HEK293 (cell line): ENCODE measurements around the gene TRIM50.
"Not testable (repeated sequence)": the region's sequence is repeated elsewhere in the genome, so short reads cannot be mapped to it uniquely, and the experiment has no call there.

Experiments
- BCL11A ChIP-seq: fragments of 450-650 bp; formaldehyde crosslinking; IDR thresholded peaks from 2 replicates; pipeline ENCODE4 v1.5.1; 2016; ENCODE audit warnings: low read depth, missing biosample characterization, missing genetic modification characterization
- CTCF ChIP-seq: fragments of 450-650 bp; formaldehyde crosslinking; IDR thresholded peaks from 2 replicates; pipeline ENCODE4 v1.5.1; 2016; ENCODE audit warnings: missing biosample characterization, missing genetic modification characterization
- KLF16 ChIP-seq: fragments of 450-650 bp; formaldehyde crosslinking; IDR thresholded peaks from 2 replicates; pipeline ENCODE4 v1.5.1; 2017; ENCODE audit warnings: missing biosample characterization, missing genetic modification characterization
- ZNF423 ChIP-seq: fragments of 450-650 bp; formaldehyde crosslinking; IDR thresholded peaks from 2 replicates; pipeline ENCODE4 v1.5.1; 2016; ENCODE audit warnings: missing biosample characterization, missing genetic modification characterization
- ZNF629 ChIP-seq: fragments of 450-650 bp; formaldehyde crosslinking; IDR thresholded peaks from 2 replicates; pipeline ENCODE4 v1.5.1; 2017; ENCODE audit warnings: missing biosample characterization, missing genetic modification characterization

GRCh38 chr7:73360590-73360989 is 32.7 kb upstream of the TRIM50 start:
- TF ChIP-seq CTCF; BCL11A (tag by site-specific recombination); ZNF629 (tag by site-specific recombination); KLF16 (tag by site-specific recombination); ZNF423 (tag by site-specific recombination): not testable (repeated sequence)
